GM13977 (cell line): ENCODE data around the gene OGFR.

Experiments used
- DNase-seq: peaks from one replicate; pipeline ENCODE4 v3.0.0; 2012; ENCODE audit warnings: low spot score
- in situ Hi-C: fragments of 300-500 bp; cut with MboI; formaldehyde crosslinking; loops from one replicate; pipeline ENCODE4 v1.12.0; 2022; ENCODE audit warnings: low sequenced_read_pairs, low pct_unique_long_range_greater_than_20kb, mixed read lengths, inconsistent platforms; ENCODE audit not compliant: unreplicated experiment
- TF ChIP-seq, protein P1 (sequence below): IDR thresholded peaks from 2 replicates; pipeline ENCODE4 v1.5.1; 2012; ENCODE audit warnings: mild to moderate bottlenecking, control low read depth; ENCODE audit not compliant: insufficient read depth; ENCODE audit errors: extremely low read depth, missing control alignments

The OGFR gene

DNA sequence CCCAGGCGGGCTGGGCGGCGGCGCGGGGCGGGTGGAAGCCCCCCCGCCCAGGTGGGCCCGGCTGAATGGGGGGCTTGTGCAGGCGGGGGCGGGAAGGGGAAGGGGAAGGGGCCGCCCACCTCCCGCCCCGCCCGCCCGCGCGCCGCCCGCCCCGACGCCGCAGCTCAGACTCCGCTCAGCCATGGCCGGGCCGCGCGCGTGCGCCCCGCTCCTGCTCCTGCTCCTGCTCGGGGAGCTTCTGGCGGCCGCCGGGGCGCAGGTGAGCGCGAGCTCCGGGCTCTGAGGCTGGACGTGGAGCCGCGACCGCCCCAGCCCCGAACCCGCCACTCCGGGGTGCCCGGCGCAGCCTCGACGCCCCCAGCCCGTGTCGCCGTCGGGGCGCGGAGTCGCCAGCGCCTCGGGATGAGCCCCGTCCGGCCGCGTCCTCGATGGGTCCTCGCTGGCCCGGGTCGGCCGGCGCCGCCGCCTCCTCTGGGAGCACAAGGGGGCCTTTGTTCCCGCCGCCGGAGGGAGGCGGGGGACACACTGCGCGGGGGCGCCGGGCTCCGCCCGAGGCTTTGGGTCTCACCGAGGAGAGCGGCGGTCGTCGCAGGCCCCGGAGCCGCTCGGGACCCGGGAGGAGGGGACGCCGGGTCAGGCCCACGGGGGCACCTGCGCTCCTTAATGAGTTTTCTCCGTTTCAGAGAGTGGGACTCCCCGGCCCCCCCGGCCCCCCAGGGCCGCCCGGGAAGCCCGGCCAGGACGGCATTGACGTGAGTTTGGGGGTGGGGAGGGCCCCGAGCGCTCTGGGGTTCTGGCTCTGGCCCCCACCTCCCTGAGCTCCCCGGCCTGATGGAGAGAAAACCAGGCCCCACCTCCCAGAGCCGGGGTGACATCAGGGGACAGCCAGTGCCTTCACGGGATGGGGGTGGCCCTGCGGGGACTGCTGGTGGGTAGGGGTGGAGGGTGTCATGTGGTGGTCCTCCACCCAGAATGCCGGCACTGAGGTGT is 12.5 kb downstream of the OGFR start, which contains the start of gene COL9A3:
TSS of gene COL9A3 (plus strand) at position 167 of the 990 bp plus-strand sequence. CDS start at position 182, 15 bp downstream.
- TF ChIP-seq, protein P1, sequence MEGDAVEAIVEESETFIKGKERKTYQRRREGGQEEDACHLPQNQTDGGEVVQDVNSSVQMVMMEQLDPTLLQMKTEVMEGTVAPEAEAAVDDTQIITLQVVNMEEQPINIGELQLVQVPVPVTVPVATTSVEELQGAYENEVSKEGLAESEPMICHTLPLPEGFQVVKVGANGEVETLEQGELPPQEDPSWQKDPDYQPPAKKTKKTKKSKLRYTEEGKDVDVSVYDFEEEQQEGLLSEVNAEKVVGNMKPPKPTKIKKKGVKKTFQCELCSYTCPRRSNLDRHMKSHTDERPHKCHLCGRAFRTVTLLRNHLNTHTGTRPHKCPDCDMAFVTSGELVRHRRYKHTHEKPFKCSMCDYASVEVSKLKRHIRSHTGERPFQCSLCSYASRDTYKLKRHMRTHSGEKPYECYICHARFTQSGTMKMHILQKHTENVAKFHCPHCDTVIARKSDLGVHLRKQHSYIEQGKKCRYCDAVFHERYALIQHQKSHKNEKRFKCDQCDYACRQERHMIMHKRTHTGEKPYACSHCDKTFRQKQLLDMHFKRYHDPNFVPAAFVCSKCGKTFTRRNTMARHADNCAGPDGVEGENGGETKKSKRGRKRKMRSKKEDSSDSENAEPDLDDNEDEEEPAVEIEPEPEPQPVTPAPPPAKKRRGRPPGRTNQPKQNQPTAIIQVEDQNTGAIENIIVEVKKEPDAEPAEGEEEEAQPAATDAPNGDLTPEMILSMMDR, result no peak
- in situ Hi-C loops, result no loop called here
- no peak for DNase-seq

DNA sequence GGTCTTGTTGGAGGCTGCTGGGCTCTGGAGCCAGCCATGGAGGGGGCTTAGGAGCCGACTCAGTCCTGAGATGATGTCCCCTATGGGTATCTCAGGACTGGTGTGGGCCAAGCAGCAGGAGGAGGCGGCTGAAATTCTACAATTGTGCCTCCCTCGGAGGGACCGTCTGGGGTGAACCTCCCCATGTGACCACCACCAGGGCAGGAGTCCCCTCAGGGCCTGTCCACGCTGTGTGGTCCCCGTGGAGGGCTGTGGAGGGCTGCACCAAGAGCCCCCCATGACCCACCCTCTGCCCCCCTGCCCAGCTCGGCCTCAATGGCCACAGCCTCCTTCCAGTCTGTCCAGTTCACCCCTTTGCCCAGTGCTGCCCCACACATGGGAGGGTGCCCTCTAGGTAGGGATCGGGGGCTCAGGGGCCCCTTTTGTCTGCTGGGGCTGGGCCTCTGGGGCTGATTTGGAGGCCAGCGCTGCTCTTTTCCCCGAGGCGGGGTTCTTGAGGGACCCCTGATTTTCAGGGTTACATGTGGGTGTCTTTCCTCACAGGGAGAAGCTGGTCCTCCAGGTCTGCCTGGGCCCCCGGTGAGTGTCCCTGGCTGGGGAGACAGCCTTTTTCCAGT is 13.4 kb downstream of the OGFR start:
- in situ Hi-C loops, result no loop called here
- TF ChIP-seq, protein P1, result no peak
- DNase-seq, result no peak

DNA sequence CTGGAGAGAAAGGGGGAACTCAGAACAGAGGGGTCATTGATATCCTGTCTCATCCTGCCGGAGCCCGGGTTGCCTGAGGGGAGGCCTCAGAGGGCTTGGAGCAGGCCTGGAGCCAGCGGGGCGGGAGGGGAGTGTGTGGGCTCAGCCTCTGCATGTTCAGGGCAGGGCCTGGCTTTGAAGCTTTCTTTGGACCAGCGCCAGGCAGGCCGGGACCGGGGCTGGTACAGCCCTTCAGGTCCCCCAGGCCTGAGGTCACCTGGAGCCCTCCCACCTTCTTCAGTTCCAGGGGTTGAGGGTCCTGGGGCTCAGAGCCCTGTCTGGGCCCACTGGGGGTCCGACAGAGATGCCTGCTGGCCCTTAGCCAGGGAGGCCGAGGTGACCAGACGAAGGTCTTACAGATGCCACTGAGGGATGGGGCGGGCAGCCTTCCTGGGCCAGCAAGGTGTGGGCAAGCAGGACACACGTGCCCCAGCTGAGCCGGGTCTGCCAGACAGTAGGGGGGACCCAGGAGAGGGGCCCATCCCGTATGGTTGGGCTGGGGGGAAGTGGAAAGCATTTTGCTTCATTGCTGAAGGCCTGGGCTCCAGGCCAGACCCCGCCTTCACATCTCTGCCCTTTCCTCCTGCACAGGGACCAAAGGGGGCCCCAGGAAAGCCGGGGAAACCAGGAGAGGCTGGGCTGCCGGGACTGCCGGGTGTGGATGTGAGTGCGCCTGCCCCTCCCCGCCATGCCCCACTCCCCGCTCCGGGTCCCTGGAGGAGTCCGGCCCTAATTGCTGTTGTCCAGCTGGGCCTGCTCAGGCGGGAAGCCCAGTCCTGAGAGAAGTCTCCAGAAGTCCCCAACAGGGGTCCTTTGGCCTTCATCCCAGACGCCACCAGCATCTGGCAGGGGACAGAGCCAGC is 14.2 kb downstream of the OGFR start:
- in situ Hi-C loops, result no loop called here
- DNase-seq, result no peak
- TF ChIP-seq, protein P1, result no peak

DNA sequence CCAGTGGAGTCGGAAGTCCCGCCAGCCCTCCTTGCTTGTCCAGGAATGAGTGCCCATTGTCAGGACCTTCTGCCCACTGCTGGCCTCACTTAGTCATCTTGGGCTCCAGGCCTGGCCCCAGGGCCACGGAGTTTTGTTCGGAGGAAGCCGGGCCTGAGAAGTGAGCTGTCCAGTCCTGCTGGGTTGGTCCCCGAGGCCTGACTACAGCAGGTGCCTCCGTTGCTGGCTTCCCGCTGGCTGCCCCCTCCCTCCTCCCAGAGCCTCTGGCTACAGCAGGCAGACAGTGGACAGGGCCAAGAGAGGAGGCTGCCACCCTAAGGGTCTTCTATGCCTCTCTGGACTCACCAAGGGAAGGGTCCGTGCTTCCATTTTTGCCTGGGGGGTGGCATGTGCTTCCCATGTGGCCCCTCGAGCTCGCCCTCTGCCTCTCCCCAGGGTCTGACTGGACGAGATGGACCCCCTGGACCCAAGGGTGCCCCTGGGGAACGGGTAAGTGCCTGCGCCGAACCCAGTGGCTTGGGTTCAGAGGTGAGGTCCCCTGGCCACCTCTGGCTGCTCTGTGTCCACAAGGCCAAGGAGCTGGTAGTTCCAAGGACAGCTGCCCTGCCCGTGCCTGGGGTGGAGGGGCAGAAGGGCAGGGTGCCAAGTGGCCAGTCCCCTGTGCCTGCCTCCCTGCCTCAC is 15.0 kb downstream of the OGFR start:
- DNase-seq, result no peak
- in situ Hi-C loops, result no loop called here
- TF ChIP-seq, protein P1, result no peak

DNA sequence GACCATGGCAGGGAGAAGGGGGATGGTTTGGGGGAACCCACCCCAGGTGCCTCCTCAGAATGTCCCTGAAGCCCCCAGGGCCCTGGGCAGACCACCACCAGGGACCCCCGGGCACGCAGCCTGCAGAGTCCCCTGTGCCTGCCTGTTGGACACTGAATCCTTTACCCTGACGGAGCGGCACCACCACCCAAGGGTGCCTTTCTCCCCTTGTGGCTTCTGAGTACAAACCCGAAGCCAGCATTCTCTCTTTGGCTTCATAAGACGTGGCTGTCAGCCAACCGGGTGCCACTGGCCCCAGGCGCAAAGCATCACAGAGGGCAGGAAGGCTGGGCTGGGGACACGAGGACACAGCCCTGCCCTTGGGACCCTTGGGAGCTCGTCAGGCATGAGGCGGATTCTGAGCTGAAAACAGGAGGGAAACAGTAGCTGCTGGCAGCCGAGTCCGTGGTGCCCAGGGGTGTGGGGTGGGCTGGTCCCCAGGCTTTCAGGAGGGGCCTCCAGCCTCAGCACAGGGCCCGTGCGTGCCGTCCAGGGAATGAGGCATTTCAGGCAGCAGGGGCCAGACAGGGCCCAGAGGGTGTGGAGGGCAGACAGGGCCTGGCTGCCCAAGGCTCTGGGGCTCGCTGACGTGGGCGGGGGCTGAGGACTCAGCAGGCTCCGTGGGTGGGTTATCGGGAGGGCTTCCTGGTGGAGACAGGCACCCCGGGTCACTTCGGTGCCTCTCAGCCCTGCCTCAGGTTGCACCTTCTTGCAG is 15.8 kb downstream of the OGFR start:
- TF ChIP-seq, protein P1, result no peak
- DNase-seq, result no peak
- in situ Hi-C loops, result no loop called here
